Hematopoietic multipotent progenitor cell treated with erythropoietin and hydrocortisone succinate and interleukin-3 and kit ligand, for 8 days (in vitro differentiated cells): ENCODE measurements around the gene DOC2A.
"Not testable (repeated sequence)": the region's sequence is repeated elsewhere in the genome, so short reads cannot be mapped to it uniquely, and the experiment has no call there.

Experiments used
- DNase-seq: peaks from one replicate; pipeline ENCODE4 v3.0.0-alpha.2; 2015

The DOC2A gene

DNA sequence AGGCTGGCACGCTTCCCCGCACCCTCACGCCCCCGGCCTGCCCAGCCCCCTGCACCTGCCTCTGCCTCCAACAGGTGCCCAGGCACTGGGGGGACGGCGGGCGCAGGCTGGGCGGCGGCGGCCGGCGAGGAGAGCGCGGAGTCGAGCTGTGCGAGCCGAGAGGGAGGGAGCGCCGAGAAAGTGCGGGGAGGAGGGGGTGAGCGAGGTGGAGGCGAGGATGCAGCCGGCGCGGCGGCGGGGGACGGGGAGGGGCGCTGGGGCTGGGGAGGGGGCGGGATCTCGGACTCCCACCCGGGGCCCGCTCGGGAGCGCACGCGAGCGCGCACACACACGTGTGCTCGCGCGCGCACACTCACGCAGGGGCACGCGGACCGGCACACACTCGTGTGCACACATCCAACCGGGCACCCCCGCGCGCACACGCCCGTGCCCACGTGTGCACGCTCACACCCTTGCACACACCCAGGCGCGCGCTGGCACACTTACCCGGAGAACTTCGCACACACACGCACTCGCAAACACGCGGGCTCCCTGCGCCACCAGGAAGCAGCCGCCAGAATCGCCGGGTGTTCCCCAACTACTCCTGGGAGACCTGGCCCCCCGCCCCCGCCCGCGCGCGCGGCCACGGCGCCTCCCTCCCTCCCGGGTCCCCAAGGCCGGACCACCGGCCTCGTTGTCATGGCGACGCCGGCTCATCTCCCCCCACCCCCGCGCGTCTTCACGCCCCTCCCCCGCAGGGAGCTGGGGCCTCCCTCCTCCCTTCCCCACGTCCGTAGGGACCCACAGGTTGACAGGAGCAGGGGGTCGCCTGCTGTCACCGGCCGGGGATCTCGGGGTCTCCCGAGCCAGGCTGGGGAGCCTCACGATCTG, at the start of gene DOC2A:
TSS of gene DOC2A (minus strand) at position 184 of the 870 bp plus-strand sequence. CDS start 805 bp downstream, outside the sequence.
- no peak for DNase-seq

DNA sequence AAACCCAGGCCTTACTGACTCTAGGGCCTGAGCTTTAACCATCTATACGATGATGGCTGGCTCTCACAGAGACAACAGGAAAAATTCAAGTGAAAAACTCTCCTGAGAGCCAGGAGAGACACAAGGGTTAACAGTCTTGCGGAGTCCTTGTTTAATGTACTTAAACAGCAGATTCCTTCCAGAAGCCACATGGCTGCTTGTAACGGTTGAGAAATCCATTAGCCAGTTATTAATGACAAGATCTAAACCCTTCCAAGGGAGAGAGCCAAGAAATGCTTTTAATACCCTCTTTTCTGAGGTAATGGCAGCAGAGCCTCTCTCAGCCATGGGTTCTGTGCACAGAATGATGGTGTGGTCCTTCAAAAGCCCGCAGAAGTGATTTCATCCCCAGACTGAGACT, 49.5 kb upstream of the DOC2A start:
- DNase-seq: no peak

DNA sequence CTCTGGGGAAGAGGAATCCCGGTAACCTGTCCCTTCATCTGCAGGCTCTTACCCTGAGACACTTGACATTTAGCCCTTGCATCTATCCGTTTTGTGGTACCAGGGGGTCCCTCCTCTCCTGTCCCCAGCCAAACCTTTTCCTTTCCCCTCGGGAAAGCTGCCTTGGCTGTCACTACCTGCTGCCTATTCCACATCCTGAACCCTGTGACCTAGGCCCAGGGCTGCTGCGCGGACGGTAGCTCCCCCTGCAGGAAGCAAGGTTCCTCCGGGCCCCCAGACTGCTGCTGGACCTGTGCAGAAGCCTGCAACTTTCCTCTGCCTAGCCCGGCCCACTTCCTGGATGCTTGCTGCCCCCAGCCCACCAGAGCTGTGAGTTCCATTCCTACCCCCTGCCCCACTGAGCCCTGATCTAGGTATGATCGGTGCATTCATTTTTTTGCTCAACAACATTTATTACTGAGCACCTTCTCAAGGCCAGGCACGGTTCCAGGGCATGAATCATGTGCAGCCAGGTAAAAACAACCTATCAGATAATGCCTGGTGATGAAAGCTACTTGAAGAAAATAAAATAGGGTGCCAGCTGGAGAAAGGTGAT, 44.2 kb upstream of the DOC2A start:
- peak; percentile 60 for DNase-seq

DNA sequence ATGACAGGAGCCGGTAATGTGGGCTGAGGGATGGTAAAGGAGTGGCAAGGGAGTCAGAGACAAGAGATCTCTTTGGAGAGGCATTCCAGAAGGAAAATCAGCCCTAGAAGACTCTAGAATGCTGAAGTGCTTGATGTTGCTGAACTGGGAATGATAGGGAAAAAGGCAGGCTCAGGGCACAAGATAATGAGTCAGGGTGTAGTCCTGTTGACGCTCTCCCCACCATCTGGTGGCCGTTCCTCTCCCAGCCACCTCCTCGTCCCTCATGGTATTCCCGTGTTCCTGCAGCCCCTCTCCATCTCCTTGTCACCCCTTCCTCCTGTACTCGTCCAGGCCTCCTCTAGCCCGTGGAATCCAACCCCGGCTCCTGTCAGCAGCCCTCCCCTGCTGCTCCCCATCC, 43.6 kb upstream of the DOC2A start:
- DNase-seq: no peak

DNA sequence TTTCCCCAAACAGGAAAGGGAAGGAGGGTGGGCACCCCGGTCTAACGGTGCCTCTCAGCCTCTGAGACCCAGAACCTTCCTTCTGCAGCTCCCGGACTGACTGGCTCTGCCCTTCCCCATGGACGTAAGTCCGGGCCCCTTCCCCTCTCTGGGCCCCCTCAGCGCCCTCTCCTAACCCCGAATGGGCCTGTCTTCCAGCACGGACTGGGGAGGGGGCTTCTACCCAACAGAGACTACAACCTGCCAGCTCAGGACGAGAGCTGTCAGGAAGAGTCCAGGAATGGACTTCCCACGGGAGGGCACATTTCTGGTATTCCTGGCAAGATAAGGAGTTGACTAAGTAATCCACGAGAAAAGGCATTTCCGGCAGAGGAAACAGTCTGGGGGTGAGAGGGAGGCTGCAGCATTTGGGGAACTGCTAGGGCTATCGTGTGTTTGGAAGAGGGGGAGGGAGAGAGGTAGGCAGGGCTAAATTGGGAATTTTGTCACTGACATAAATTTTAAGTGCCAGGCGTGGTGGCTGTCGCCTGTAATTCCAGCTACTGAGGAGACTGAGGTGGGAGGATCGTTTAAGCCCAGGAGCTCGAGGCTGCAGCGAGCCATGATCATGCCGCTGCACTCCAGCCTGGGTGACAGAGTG, 42.7 kb upstream of the DOC2A start:
- DNase-seq: no peak

DNA sequence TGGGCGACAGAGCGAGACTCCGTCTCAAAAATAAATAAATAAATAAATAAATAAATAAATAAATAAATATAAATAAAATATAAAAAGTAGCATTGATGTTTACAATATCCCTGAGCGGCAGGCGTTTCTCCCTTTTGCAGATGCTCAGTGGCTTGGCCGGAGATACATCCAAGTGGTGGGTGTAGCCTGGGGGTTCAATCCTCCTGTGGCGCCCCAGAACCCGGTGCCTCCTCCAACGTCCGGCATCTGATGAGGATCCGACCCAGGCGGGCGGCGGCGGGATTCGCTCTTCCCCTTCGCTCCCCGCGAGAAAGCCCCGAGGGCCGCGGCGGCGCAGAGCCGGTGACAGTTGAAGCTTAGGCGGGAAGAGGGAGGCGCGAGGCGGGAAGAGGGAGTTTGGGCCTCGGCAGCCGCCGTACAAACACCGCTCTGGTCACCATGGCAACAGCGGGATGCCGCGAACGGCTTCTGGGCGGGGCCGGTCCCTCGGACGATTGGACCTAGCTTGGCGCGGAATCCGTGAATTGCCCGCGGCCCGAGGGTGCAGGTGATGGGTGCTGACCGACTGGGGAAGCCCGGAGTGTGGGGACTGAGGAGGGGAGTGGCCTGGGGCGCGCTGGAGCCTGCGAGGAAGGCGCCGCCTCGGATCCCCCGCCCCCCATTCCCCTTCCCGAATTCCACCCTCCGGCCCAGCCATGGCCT, 42.0 kb upstream of the DOC2A start:
- DNase-seq: peak; percentile 90

DNA sequence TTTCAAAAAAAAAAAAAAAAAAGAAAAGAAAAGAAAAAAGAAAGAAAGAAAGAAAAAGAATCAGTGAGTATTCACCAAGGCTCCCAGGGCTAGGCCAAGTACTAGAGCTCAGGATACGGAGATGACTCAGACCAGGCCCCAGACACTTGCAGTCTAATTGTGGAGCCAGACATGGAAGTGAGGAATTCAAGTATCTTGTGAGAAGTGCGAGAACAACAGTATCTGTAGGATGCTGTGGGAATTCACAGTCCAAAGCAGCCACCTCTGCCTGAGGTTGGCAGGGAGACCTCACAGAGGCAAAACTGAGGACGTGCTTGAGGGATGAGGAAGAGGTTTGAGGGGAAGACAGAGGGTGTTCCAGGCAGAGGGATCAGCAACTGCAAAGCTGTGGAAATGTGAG, 40.7 kb upstream of the DOC2A start:
- DNase-seq: no peak

DNA sequence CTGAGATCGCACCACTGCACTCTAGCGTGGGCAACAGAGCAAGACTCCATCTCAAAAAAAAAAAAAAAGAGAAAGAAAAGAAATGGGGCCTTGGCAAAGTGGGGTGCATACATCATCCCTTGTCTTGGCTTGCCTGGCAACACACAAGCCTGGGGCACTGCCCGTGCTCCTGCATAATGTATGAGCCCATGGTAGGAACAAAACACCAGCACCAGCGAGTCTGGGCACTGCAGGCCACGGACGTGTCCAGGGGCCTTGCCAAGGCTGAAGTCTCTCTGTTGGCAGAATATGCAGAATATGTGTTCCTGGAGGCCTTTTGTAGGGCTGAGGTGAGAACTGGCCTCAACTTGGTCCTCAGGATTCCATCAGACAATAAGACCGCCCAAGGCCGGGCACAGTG, 39.0 kb upstream of the DOC2A start:
- DNase-seq: no peak

DNA sequence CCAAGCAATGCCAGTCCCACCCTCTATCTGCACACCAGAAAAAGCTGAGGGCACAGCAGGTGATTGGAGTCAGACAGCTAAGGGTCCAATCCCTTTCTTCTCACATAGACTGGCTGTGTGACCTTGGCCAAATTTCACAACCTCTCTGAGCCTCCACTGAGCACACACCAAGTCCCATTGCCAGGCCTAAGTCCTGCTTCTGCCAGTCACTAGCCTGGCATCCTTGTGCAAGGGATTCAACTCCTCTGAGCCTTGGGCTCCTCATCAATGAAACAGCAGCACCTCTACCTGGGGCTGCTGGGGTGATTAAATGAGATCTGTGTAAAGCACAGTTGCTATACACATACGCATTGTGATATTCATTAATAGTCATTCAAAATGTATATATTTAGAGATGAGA, 35.8 kb upstream of the DOC2A start:
- DNase-seq: no peak

DNA sequence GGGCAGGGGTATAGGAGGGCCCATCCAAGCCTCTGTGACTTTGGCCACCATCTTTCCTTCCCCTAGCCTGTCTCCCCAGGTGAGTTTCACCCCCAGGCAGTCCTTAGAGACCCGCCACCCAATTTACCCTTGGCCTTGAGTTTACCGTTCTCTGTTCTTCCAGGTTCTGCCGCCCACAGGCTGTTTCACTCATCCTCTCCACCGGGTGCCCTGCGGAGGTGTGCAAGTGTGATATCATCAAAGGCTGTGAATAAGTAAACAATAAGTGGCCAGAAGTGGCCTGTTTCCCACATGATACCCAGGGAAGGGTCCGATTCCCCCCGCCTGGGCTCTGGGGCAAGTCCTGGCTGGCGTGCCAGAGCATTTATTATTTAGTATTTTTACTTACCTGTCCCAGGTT, 35.4 kb upstream of the DOC2A start:
- DNase-seq: no peak

DNA sequence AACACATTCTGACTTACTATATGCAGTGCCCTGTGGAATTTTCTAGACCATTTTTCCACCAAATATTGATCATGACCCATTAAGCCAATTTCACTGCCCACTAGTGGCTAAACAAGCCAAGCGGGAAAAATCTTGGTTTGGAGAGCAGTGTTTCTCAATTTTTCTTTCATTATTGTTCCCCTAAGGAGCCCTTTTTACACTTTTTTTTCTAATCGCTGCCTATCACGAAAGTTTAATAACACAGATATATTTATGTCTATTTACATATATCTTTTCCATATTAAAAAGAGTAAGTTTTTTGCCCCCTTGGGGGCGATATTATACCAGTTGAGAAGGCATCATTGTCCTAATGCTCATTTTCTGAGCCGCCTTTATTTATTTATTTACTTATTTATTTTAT, 31.0 kb upstream of the DOC2A start:
- DNase-seq: peak; percentile 65

DNA sequence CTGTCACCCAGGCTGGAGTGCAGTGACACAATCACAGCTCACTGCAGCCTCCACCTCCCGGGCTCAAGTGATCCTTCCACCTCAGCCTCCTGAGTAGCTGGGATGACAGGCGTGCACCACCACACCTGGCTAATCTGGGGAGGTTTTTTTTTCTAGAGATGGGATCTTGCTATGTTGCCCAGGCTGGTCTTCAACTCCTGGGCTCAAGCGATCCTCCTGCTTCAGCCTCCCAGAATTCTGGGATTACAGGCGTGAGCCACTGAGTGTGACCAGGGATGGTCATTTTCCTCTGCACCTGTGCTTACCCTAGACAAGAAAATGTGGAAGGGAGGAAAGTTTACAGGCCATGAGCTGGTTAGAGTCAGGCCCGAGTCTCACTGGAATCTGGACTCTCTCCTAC, 29.9 kb upstream of the DOC2A start:
- DNase-seq: not testable (repeated sequence)

DNA sequence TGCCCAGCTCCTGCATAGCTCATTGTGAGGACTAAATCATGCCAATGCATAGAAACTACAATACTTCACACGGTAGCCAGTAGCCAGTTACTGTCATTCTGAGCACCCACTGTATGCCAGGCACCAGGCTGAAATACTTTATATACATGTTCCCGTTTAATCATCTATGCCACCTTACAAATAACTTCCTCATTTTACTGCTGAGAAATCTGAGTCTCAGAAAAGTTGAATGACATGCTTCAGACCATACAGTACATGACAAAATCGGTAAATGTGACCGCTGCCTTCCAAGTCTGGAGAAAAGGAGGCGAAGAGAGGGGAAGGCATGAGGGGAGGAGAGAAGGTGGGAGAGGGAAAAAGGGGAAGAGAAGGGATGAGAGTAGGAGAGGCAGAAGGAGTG, 29.4 kb upstream of the DOC2A start:
- no peak for DNase-seq

DNA sequence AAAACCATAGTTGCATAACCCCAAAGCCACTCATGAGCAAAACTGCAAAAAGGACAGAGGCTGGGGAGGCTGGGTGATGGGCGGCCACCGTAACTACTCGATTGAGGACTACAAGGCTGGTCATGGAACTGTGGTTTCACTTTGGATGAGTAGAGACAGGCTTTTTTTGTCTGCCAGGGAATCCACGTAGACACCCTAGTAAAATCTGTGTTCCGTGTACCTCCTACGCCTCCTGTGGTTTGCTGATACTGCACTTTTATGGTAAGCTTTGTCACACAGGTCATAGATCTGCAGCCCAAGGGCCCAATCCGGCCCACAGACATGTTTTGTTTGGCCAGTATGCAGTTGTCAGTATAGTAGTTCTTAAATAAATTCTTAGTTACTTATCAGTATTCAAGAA, 22.4 kb upstream of the DOC2A start:
- no peak for DNase-seq

DNA sequence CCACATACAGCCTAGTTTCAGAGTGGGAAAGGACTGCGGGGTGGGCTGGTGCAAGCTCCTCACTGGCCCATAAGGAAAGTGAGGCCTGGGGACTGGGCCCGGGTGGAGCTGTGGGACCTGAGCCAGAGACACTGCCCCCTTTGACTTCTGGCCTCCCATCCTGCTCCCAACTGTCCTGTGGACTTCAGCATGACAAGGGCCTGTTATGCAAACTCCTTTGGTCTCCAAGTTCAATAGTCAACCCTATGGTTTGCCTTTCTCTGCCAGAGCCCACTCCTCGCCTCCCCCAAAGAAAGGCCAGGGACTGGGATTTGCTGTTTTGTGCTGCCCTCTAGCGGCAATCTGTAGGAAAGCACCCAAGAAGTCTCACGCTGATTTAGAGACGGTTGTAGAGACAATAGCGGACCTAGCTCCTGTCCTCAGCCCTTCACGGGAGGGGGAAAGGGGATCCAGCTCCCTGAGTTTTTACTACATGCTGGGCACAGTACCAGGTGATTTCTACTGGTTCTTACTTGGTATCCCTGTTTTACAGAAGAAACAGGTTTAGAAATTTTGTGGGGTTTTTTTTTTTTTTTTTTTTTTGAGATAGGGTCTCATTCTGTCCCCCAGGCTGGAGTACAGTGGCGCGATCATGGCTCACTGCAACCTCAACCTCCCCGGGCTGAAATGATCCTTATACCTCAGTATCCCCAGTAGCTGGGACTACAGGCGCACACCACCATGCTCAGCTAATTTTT, 21.4 kb upstream of the DOC2A start:
- peak; percentile 73 for DNase-seq

DNA sequence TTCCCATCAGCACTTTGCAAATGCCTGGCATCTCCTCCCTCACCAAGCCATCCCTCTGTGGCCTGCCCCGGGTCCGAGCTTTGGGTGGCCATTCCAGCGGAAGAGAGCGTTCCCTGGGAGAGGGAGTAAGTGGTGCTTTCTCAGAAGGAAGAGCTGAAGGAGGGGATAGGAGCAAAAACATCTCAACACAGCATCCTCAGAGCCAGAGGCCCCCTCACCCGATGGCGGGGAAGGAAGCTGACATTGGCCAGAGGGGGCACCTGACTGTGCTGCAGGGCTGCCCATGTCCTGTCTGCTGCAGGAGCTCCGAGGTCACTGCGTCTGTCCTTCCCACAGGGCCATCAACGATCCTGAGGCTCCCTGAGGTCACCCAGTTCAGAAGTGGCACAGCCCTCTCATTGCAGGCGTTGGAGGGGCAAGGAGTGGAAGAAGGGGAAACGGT, 20.7 kb upstream of the DOC2A start:
- no peak for DNase-seq

DNA sequence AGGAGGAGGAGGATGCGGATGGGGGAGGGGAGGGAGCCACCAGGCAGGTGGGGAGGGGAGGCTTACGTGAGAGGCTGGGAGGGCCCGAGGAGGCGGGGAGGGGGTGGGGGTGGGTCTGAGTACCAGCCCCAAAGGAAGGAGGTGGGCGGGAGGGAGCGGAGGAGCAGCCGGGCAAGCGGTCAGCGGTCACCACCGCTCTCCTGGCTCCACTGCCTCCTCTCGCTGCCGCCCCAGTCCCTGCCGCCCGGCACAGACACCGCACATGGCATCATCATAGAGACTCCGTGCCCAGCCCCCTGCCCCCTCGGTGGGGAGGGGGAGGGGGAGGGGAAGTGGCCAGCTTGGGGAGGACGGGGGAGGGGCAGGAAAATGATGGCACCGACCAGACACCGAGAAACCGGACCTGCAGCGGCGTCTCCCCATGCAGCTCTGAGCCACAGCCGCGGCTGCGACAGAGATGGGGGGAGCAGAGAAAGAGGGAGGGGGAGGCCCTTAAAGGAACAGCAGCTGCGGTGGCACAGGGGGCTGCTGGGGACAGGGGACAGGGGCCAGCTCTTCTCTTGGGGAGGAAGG, 20.1 kb upstream of the DOC2A start, which contains the start of gene TLCD3B:
TSS of gene TLCD3B (minus strand) at position 431 of the 573 bp plus-strand sequence. CDS start 744 bp downstream, outside the sequence.
- no peak for DNase-seq

DNA sequence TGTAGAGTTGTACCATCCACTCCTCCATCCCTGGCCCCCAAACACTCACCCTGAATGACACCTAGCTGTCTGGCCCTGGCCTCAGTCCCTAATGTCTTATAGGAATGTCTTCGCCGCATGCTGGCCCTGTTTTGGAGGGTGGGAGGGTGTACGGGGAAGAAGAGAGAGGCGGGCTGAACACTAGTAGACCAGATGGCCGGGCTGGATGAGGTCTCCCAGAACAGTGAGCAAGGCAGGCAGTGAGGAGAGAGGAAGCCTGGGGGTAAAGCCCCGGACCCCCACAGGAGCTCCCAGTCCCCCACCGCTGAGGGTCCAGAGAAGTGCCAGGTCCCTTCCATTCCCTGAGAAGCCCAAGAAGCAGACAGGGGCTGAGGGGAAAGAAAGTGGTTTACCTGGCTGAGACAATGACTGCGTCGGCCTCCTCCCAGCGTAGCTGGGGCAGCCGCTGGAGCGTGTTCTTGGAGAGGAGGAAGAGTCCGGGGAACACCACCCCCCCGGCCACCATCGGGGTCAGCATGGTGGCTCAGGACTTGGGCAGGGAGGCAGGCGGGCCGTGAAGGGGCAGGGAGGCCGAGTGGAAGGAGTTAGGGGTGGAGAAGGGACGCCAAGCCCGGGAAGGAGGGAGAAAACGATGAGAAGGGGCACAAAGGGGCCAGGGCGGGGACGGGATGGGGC, 19.3 kb upstream of the DOC2A start:
- DNase-seq: no peak

DNA sequence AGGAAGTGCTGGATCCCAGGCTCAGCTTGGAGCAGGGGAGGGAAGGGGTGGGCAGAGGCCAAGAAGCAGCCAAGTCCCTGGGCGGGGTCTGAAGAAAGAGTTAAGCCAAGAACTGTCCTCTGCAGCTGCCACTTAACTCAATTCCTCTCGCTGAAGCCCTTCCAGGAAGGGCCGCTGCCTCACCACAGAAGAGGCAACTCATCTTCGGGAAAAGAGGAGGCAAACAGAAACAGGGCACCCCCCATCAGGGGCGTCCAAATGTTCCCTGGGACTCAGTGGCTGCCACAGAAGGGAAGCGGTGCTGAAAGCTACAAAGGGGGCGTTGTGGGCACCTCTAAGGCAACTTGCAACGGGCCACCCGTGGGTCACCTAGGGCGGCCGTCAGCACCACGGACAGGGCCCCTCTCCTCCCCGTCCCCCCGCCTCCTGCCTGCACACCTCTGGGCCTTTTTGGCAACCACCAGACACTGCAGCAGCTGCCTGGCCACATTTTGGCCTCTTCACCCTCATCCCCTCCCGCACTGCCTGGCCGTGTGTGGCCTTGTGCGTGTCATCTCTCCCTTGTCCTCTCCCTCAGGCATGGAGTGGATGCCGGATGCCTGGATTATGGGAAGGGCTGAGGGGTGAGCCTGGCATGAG, 17.7 kb upstream of the DOC2A start:
- DNase-seq: no peak

DNA sequence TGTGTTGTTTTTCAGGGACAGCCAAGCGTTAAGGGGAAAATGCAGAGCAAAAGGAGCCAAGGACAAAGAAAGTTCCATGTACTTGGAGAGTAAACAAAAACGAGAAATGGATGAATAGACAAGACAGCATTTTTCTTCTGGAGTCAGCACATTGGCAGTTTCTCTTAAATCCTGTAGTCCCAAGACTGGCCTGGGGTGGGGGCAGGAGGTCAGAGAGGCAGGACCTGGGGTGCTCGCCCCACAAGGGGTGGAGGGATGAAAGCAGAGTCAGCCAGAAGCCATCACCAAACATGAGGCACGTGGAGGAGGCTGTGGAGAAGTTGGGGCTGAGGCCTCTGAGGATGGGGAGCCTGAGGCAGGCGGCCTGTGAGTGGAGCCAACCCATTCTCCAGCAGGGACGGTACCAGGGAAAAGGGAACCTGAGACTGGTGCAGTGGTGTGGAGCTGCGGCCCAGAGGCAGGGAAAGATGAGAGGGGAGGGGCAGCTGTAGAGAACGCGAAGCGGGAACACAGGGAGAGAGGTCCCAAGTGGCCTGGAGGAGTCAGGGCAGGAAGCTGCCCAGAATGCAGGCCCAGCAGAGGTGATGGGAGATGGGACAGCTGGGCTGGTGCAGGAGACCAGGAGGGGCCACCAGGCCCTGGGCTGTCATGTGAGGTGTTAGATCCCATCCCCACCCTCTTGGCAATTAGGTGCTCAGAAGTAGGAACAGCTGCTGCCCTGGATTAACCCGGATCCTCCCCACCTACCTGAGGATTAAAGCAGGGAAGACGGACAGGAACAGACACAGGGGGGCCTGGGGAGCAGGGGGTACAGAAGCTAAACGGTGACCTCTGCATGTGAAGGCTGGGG, 17.0 kb upstream of the DOC2A start:
- no peak for DNase-seq
